ENCODE measurements around the gene PRSS48.
"Not testable (repeated sequence)": the region's sequence is repeated elsewhere in the genome, so short reads cannot be mapped to it uniquely, and the experiment has no call there.

The PRSS48 gene

DNA sequence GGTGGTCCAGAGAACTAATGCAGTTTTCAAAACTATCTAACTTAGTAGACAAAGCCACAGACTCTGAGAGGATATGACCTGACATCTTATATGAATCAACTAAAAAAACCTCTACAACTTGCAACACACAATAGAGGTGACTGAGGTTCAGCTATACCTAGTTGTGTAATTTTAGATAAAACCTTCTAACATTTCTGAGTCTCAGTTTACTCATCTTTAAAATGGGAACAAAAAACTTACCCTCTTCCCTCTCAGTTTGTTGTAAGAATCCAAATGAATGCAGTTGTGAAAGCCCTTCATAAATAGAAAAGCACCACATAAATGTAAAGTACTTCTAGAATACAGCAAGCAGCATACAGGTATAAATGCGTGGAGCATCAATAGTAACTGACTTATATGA, 42.5 kb downstream of the PRSS48 start:
- DNase-seq = no peak

DNA sequence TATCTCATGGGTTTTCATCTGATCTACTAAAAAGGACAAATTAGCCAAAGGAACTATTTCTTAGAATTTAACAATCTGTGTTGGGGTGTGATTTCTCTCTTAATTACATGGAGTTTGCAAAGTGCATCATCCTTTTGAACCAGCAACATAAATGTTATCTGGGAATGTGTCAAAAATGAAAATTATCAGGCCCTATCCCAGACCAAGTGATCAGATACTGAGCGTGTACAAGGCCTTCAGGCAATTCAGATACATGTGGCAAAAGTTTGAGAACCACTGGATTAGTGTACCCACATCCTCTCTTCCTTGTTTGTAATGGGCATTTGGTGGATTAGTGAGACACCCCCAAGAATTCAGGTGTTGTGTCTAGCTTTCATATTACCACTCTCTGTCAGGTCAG, 44.6 kb downstream of the PRSS48 start:
- DNase-seq = no peak

DNA sequence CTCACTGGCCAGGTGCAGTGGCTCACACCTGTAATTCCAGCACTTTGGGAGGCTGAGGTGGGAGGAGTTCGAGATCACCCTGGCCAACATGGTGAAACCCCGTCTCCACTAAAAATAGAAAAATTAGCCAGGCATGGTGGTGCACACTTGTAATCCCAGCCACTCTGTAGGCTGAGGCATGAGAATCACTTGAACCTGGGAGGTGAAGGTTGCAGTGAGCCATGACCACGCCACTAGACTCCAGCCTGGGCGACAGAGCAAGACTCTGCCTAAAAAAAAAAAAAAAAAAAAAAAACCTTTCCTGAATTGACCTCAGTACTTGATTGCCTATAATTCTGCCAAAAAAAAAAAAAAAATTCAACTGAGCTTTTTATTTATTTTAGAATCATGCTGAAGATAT, 45.2 kb downstream of the PRSS48 start:
- DNase-seq = not testable (repeated sequence)

DNA sequence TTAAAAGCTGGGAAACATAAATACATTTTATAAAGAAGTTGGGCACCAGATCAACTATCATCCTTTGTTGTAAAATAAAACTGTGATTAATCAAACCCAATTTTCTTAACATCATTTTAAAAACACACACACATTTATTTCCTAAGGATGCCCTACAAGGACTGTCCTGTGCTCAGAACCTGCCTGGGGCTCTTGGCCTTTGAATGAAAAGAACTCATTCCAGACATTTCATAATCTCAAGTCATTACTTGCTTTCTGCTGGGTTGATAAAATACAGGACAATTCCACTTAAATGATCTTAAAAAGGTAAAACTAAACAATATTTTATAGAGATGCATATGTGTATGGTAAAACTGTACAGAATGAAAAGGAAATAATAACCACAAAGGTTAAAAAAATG, 45.6 kb downstream of the PRSS48 start:
- DNase-seq = no peak

DNA sequence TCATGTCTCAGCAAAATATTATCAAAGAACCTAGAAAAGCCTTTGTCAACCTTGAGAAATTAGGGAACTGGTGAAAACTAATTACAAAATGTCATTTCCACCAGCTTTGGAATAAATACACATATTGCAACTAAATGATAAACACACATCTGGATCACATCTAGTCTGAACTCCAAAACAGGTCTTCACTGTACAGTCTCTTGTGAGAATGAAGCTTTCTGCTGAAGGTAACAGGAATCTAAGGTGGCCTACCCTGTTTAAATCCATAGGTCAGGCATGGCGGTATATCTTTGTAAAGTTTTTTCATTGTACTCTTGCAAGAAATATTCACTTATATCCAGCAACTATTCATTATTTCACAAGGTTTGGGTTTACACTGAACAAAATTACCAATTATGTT, 46.7 kb downstream of the PRSS48 start:
- DNase-seq = no peak

DNA sequence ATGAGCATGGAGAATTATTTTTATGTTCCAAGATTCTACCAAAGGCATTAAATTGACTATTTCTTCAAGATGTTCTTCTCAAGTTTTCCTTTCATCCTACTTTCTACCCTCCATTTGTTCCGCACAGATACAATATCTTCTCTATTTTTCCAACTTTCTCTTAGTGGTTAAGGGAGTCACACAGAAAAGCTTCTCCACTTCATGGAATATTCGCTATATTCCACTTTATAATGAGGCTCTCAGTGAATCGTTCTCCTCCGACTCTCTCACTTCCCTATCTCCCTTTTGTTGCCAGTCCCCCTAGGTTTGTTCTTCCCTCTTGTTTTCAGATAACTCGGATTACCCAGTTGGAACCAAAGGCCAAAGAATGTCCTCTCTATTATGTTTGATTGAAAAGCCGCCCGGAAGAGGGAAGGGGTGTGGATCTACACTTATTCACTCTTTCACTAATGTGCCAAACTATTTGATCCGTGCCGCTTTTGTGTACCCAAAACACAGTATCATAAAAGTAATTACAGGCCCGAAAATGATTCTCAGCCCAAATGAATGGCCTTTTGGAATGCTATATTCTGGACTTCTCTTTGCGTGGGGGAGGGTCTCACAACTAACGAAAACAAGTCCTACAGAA, 47.3 kb downstream of the PRSS48 start:
- DNase-seq = no peak

DNA sequence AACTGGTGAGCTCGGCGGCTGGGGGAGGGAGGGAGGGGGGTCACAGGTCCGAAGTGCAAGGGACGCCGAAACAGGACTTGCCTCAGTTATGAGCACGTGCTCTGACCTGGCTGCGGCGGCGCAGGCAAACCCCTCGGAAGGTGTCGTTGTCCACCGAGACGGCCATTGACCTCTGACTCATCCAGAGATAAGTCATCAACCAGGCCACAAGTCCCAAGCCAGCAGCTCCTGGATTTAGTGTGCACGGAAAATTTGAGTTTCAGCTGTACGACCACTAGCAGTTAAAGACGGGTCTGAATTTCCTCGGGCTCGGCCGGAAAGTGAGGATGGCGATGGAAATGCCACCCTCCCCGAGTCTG, 47.8 kb downstream of the PRSS48 start:
- DNase-seq = no peak

DNA sequence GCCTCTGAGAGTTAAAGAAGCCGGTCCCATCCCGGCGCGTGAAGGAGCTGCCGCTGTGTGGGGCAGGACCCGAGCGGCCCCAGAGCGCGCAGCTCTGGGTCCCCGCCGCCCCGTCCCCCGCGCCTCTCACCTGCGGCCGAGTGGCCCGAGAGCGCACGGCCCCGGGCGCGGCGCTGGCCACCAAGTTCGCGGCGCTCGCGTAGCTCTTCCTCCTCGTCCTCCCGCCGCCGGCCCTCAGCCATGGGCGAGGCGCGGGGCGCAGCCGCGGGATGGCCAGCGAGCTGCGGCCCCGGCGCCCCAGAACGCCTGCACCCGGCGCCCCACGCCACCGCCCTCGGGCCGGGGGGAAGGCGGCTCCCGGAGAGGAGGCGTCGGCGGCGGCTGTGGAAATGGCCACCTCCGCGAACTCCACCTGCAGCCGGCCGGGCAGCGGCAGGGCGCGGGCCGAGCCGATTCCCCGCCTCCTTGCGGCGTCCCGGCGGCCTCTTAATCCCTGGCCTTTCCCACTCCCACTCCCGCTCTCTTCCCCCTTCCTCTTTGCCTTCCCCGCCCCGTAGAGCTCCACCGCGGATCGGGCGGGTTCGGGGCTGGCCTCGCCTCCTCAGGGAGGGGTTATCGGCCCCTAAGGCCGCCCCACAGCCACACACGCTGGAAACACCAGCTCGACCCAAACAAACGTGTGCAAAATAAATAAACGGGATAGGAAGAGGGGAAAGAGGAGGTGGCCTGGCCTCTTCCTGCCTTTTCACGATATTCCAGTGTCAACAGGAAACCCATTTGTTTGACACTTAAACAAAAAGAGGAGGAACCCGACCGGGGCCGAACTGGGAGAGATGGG, 48.4 kb downstream of the PRSS48 start, which contains the start of gene SH3D19:
TSS of gene SH3D19 (minus strand) at position 495 of the 838 bp plus-strand sequence. CDS start at position 242, 253 bp downstream.
- no peak for DNase-seq

DNA sequence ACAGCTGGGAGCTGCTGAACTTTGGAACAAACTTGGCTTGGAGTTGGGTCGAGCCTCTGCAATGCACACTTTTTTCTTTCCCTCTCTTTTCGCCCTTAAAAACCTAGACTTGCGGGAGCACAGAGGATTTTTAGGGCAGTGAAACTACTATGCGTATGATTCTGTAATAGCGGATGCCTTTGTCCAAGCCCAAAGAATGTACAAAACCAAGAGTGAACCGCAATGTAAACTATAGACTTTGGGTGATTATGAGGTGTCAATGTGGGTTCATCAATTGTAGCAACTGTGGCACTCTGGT, 48.9 kb downstream of the PRSS48 start:
- no peak for DNase-seq

DNA sequence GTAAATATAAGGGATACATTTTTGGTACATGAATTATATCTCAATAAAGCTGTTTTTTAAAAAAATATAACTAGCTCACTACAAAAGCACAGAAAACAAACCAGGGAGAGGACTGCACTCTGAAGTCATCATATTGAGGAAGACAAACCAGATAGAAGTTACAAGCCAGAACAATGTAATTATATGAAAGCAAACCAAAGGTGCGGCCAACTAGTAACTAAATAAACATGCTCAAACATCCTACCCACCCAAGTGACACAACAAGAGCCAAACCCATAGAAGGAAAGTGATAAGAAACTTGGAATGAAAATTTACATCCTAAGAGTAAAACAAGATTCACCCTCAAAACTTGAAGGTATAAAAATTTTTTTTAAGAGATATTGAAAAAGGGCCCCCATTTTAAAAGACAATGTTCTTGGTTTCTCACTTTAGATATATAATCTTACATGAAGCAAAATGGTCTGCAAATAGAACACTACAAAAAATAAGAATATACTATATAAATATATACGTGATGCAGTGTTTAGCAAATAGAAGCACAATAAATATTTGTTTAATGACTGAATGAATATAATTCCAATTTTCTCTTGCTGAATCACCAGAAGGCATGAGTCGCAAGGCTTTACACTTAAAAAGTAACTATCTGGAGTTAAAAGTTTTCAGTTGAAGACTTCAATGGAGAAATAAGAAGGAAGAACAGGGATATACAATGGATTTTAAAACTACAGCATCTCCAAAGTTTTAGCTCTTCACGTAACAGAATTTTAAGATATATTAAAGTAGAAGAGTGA, 52.5 kb downstream of the PRSS48 start:
- DNase-seq = no peak

DNA sequence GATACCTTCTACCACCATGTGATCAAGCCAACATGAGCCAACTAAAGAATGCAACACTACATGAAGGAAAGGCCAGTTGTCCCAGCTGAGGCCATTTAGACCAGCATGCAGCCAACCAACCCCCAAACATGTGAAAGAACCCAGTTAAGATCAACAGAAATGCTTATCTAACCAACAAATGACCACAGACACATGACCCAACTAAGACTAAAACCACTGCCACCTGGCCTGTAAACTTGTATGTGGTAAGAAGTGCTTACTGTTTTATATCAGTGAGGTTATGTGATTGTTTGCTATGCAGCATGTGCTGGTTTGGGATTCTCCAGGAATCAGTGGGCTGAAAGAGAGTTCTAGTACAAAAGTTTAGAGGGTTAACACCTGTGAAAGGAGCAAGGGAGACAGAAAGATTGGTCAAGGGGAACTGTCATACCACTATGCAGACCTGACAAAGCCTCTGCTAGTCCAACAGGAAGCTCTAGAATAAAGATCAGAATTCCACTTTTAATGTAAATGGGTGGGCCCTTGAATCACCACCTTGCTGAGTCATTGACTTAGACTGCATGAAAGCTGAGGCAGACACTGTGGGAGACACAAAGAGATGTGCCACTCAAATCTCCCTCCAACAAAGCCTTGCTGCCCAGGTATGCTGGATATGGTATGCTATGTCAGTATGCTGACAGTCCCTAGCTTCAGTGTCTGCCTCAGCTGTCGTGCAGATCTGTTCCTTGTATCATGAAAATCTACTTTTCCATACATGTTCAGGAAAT, 54.5 kb downstream of the PRSS48 start:
- no peak for DNase-seq

DNA sequence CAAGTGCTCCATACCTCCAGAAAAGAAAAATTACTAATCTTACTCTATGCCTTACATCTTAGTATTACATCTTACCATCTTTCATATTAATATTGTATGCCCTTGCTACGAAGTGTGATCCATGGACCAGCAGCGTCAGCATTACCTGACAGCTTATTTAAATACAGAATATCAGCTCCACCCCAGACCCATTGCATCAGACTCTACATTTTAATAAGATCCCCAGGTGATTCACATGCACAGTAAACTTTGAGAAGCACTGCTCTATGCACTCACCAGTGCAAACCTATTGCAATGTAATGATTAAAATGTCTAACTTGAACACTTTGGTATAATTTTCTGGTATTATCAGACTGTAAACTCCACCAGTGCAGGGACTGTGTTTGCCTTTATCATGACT, 62.5 kb downstream of the PRSS48 start:
- no peak for DNase-seq

DNA sequence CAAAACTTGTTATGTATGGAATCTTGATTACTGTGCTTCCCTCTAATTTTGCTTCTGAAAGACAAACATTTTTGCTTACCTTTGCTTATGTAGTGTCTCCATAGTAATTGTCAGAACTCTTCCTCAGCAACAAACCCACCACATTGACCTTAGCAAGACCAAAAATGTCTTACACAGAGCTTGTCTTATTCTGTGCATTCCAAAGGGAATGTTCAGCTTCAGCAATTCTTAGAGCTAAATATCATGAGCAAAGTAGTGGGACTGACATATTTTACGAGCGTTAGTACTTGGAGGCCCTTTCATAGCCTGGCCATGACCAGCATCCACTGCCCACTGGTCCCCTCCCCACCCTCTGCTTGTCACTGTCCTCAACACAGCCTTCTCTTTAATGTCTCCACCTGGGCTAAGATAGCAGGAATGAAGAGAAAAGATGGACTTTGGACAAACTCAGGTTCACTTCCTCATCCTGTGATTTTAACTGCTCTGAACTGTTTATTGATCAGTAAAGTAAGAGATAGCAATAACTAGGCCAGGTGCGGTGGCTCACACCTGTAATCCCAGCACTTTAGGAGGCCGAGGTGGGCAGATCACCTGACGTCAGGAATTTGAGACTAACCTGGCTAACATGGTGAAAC, 63.9 kb downstream of the PRSS48 start:
- no peak for DNase-seq
